ENCODE data around the gene SLC25A19. TPM values are rescaled to one million over a fixed set of nuclear protein-coding genes. Genes with fewer than 3 reads are reported as not detected.
"Not testable (repeated sequence)": the region's sequence is repeated elsewhere in the genome, so short reads cannot be mapped to it uniquely, and the experiment has no call there.

SLC25A19 gene
- total RNA-seq, 4 donors from 2014 or later = 6.1 to 18.7 (median 14.4) TPM

GRCh38 chr17:75260641-75261335 lies 28.4 kb downstream of the SLC25A19 start:
- H3K27me3 ChIP-seq = no peaks in the 10 kb centered on the region
- H3K4me3 ChIP-seq = peak overlapping the region; percentile 94 to 100 (median 98)
- H3K4me1 ChIP-seq = peaks cover 21 to 40% of the 10 kb centered on the region in 2 donors
- ATAC-seq (peak in 1 of 2 donors; percentile 1), DNase-seq (no peak)
- H3K27ac ChIP-seq = peak overlapping the region; percentile 95 to 99 (median 98)
- in situ Hi-C loops (cut with MboI; ENCODE audit: low sequenced_read_pairs in 4 of 4) (no loop called here), intact Hi-C loops (cut with DNase I; ENCODE audit: low total_unique reads) (loop anchor here (10.0 kb wide), 1 partner anchor 254 kb away; the partner anchor contains the start of genes CASKIN2 and TSEN54)
- peaks cover 0 to 26% of the 10 kb centered on the region in 2 donors for H3K36me3 ChIP-seq
- no peaks in the 10 kb centered on the region for H3K9me3 ChIP-seq
- no peak for TF ChIP-seq POLR2A (IDR thresholded peaks at IDR 0.05)
- TF ChIP-seq, protein P1, sequence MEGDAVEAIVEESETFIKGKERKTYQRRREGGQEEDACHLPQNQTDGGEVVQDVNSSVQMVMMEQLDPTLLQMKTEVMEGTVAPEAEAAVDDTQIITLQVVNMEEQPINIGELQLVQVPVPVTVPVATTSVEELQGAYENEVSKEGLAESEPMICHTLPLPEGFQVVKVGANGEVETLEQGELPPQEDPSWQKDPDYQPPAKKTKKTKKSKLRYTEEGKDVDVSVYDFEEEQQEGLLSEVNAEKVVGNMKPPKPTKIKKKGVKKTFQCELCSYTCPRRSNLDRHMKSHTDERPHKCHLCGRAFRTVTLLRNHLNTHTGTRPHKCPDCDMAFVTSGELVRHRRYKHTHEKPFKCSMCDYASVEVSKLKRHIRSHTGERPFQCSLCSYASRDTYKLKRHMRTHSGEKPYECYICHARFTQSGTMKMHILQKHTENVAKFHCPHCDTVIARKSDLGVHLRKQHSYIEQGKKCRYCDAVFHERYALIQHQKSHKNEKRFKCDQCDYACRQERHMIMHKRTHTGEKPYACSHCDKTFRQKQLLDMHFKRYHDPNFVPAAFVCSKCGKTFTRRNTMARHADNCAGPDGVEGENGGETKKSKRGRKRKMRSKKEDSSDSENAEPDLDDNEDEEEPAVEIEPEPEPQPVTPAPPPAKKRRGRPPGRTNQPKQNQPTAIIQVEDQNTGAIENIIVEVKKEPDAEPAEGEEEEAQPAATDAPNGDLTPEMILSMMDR (IDR thresholded peaks at IDR 0.05 in 4 of 5, conservative IDR thresholded peaks at IDR 0.05 in 1 of 5) = peak in 1 of 5 experiments; percentile 21

GRCh38 chr17:75257228-75257627 lies 32.0 kb downstream of the SLC25A19 start:
- ATAC-seq; H3K27me3 ChIP-seq; in situ Hi-C loops (cut with MboI; ENCODE audit: low sequenced_read_pairs in 4 of 4); H3K36me3 ChIP-seq; intact Hi-C loops (cut with DNase I; ENCODE audit: low total_unique reads); H3K9me3 ChIP-seq; DNase-seq; H3K27ac ChIP-seq; H3K4me3 ChIP-seq: not testable (repeated sequence)
- H3K4me1 ChIP-seq = peaks cover 11 to 28% of the 10 kb centered on the region in 2 donors

DNA sequence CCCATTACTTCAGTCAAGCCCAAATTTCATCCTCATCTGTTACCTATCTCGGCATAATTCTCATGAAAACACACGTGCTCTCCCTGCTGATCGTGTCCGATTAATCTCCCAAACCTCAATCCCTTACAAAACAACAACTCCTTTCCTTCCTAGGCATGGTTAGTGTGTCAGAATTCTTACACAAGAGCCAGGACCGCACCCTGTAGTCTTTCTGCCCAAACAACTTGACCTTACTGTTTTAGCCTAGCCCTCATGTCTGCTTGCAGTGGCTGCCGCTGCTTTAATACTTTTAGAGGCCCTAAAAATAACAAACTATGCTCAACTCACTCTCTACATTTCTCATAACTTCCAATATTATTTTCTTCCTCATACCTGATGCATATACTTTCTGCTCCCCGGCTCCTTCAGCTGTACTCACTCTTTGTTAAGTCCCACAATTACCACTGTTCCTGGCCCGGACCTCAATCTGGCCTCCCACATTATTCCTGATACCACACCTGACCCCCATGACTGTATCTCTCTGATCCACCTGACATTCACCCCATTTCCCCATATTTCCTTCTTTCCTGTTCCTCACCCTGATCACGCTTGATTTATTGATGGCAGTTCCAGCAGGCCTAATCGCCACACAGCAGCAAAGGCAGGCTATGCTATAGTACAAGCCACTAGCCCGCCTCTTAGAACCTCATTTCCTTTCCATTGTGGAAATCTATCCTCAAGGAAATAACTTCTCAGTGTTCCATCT lies 33.1 kb downstream of the SLC25A19 start:
- DNase-seq; in situ Hi-C loops (cut with MboI; ENCODE audit: low sequenced_read_pairs in 4 of 4); H3K27me3 ChIP-seq; H3K9me3 ChIP-seq; ATAC-seq; H3K4me3 ChIP-seq; intact Hi-C loops (cut with DNase I; ENCODE audit: low total_unique reads); H3K36me3 ChIP-seq: not testable (repeated sequence)
- Histone ChIP-seq H3K27ac (peak overlapping the region in 3 of 4 donors; percentile 43 to 48 (median 47)), H3K4me1 (peaks cover 11 to 27% of the 10 kb centered on the region in 2 donors)

DNA sequence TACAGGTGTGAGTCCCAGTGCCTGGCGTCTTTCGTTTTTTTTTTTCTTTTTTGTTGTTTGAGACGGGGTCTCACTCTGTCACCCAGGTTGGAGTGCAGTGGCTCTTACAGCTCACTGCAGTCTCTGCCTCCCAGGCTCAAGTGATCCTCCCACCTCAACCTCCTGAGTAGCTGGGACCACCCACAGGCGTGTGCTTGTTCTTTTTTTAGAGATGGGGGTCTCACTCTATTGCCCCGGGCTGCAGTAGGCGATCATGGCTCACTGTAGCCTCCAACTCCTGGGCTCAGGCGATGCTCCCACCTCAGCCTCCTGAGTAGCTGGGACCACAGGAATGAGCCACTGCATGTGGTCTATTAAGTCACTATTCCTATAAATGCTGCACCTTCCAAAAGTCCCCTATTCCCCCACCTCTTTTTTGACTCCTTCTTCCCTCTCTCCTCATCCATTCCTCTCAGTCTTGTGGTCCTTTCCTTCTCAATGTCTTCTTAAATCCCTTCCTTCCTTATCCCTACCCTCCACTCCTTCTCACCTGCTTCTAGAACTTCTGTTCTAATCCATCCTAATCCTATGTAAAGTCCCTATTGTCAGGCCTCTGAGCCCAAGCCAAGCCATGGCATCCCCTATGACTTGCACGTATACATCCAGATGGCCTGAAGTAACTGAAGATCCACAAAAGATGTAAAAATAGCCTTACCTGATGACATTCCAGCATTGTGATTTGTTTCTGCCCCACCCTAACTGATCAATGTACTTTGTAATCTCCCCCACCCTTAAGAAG lies 37.0 kb downstream of the SLC25A19 start:
- in situ Hi-C loops (cut with MboI; ENCODE audit: low sequenced_read_pairs in 4 of 4) = no loop called here
- Histone ChIP-seq H3K27me3 (no peaks in the 10 kb centered on the region), H3K36me3 (no peaks in the 10 kb centered on the region), H3K4me3 (no peak overlapping the region), H3K27ac (no peak overlapping the region), H3K9me3 (no peaks in the 10 kb centered on the region), H3K4me1 (peaks cover 18 to 20% of the 10 kb centered on the region in 2 donors)
- intact Hi-C loops (cut with DNase I; ENCODE audit: low total_unique reads) = no loop called here
- no peak for DNase-seq
- no peak for TF ChIP-seq POLR2A (IDR thresholded peaks at IDR 0.05)
- TF ChIP-seq, protein P1 (IDR thresholded peaks at IDR 0.05 in 4 of 5, conservative IDR thresholded peaks at IDR 0.05 in 1 of 5) = no peak
- no peak for ATAC-seq

DNA sequence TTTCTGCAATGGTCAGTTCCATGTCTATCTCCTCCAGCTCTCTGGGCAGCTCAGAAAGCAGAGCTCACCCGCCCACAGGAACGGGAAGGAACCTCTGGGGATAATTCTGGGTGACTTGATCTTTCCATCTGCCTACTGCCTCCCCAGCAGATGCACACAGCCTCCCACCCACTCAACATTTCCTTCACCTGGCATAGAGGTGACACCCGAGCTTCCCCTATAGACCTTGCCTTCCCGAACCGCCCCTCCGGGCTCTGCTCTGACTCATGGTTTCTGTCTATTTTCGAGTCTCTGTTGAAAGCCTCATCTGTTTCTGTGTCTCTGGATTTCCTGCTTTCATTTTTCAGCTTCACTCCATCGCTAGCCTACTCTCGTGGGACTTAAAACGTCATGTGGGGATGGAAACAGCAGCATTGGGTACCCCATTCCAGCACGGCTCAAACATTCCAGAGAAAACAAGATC lies 39.2 kb downstream of the SLC25A19 start:
- Histone ChIP-seq H3K4me1 (peaks cover 18 to 20% of the 10 kb centered on the region in 2 donors), H3K36me3 (peaks cover 0 to 15% of the 10 kb centered on the region in 2 donors), H3K27ac (peak overlapping the region; percentile 46 to 59 (median 50)), H3K9me3 (no peaks in the 10 kb centered on the region), H3K4me3 (peak overlapping the region in 2 of 4 donors; percentile 10 to 22), H3K27me3 (no peaks in the 10 kb centered on the region)
- TF ChIP-seq, protein P1 (IDR thresholded peaks at IDR 0.05 in 4 of 5, conservative IDR thresholded peaks at IDR 0.05 in 1 of 5) = no peak
- TF ChIP-seq POLR2A (IDR thresholded peaks at IDR 0.05) = no peak
- in situ Hi-C loops (cut with MboI; ENCODE audit: low sequenced_read_pairs in 4 of 4) = no loop called here
- intact Hi-C loops (cut with DNase I; ENCODE audit: low total_unique reads) = no loop called here
- no peak for DNase-seq
- peak; percentile 52 to 77 for ATAC-seq
